HG03432 (cell line): ENCODE results near the gene PSMG4.

Source experiments
- ATAC-seq: cut with Tn5 transposase; IDR thresholded peaks from one replicate; pipeline ENCODE4 v1.9.1; 2021; ENCODE audit warnings: mild to moderate bottlenecking, moderate library complexity; ENCODE audit not compliant: unreplicated experiment

PSMG4 gene

GRCh38 chr6:3273707-3274521 is 15.2 kb downstream of the PSMG4 start:
- no peak for ATAC-seq

GRCh38 chr6:3276174-3277167 is 17.7 kb downstream of the PSMG4 start:
- no peak for ATAC-seq

- ATAC-seq: no peak
These were observed 18.5 kb downstream of the PSMG4 start for GRCh38 chr6:3277251-3277650.

- ATAC-seq: no peak
These were observed 19.2 kb downstream of the PSMG4 start for GRCh38 chr6:3277851-3278416.

GRCh38 chr6:3278691-3279090 is 19.9 kb downstream of the PSMG4 start:
- ATAC-seq: no peak

- ATAC-seq: no peak
These were observed 21.3 kb downstream of the PSMG4 start for GRCh38 chr6:3280091-3280490.

GRCh38 chr6:3280866-3281465 is 22.2 kb downstream of the PSMG4 start:
- no peak for ATAC-seq

- ATAC-seq: no peak
These were observed 23.1 kb downstream of the PSMG4 start for GRCh38 chr6:3281631-3282475.

GRCh38 chr6:3282476-3283236 is 23.9 kb downstream of the PSMG4 start:
- no peak for ATAC-seq

GRCh38 chr6:3283241-3283640 is 24.5 kb downstream of the PSMG4 start:
- ATAC-seq: no peak

GRCh38 chr6:3283641-3284435 is 25.1 kb downstream of the PSMG4 start:
- no peak for ATAC-seq

GRCh38 chr6:3284436-3284876 is 25.7 kb downstream of the PSMG4 start:
- no peak for ATAC-seq

- ATAC-seq: no peak
These were observed 26.4 kb downstream of the PSMG4 start for GRCh38 chr6:3285049-3285639.

- no peak for ATAC-seq
These were observed 27.0 kb downstream of the PSMG4 start for GRCh38 chr6:3285732-3286131.

GRCh38 chr6:3286641-3287171 is 28.0 kb downstream of the PSMG4 start:
- ATAC-seq: no peak

- ATAC-seq: no peak
These were observed 28.6 kb downstream of the PSMG4 start for GRCh38 chr6:3287308-3287707.

- no peak for ATAC-seq
These were observed 29.4 kb downstream of the PSMG4 start for GRCh38 chr6:3287976-3288707.
